ENCODE results near the gene GABARAP.
"Not testable (repeated sequence)": the region's sequence is repeated elsewhere in the genome, so short reads cannot be mapped to it uniquely, and the experiment has no call there.

The GABARAP gene

GRCh38 chr17:7260651-7261378, 18.6 kb upstream of the GABARAP start:
- DNase-seq = no peak

- no peak for DNase-seq
Measured at GRCh38 chr17:7260151-7260550, 17.9 kb upstream of the GABARAP start.

DNA sequence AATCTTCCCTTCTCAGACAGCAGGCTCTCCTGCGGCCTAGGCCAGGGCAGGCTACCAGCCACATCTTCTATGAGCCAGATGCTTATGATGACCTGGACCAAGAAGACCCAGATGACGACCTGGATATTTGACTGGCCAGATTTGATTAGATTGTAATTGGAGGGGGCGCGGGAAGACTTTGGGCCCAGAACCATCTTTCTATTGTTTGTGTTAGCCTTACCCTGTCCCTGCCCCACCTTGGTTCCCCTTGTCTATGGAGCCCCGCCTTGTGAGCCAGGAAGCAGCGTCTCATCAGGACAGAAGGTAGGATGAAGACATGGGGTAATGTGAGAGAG, 17.3 kb upstream of the GABARAP start:
- DNase-seq = no peak

DNA sequence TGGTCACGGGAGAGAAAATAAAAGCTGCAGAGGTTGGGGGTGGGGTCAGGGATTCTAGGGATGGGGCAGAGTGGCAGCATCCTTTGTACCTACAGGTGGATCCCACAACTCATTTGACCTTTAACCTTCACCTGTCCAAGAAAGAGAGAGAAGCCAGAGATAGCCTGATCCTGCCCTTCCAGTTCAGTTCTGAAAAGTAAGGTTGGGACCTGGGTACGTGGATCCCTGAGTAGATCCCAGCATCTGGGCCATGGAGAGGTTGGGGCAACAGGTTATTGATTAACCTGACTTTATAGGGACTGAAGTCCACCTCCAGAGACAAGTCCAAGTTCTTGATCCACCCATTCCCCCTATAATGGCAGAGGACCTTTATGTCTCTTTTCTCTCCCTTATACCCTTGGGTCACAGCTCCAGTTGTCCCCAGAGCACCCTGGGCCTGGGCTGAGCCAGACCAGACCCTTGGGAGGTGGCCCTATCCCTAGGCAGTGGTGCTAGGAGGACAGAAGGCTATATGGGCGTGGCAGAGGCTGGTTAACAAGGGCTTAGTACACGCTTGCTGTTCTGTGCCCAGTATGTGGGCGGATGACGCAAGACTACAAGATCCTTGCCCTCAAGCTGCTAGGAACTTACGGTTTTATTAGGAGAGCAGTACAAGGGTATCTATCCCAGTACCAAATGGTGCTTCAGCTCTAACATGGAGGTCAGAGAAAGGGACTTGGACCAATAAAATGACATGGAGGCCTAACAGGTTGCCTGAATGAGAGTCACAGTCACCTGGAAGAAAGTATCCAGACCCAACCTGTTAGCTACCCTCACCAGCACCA, 16.7 kb upstream of the GABARAP start:
- no peak for DNase-seq

DNA sequence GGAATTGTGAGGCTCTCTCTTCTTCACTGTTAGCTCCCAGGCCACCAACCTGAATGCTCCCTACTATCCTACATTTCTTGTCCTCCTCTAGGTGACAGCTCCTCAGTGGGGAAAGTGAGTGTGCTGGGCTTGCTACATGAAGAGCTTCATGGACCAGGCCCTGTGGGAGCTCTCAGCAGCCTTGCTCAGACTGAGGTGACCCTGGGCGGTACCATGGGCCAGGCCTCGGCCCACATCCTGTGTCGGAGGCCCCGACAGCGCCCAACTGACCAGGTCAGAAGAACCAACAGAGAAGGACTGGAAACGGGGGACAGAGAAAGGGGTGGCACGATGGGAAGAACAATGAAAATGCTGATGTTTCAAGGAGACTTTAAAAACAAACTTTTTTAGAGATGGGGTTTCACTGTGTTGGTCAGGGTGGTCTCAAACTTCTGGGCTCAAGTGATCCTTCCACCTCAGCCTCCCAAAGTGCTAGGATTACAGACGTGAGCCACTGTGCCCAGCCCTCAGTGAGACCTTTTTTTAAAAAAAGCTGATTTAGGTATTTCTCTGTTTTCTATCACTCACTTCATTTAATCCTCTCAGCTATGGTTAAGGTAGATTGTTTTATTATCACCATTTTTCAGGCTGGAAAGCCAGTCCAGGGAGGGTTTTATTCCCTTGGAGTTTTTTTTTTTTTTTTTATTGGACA, 14.7 kb upstream of the GABARAP start:
- no peak for DNase-seq

GRCh38 chr17:7254511-7254910, 12.3 kb upstream of the GABARAP start:
- DNase-seq = no peak

GRCh38 chr17:7253082-7253481, 10.8 kb upstream of the GABARAP start:
- DNase-seq = no peak

DNA sequence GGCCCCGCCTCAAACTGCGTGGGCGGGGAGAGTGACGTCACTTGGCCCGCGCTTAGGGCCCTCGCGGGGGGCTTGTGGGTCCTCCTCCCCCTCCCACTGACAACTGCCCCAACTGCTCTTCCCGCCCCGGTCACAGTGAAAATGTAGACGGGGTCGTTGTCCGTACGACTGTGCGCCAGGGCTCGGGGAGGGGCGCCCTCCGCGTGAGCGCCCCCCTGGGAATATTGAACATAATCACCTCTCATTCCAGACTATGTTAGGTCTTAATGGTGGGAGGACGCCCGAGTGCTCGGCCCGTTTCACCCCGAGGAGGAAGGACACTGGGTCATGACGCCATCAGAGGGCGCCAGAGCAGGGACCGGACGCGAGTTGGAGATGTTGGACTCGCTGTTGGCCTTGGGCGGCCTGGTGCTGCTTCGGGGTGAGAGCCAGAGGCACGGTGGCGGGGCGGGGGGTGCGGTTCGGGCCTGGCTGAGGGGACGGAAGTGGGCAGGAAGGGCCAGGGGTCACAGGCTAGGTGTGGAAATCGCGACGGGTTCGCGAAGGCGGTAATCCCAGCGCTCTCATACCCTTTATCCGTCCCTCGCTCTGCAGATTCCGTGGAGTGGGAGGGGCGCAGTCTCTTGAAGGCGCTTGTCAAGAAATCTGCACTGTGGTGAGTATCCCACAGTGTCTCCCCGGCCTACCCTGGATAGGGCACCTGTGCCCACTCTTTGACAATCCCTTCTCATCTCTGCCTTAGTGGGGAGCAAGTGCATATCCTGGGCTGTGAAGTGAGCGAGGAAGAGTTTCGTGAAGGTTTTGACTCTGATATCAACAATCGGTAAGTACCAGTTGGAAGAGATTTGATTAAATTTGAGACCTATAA, 10.2 kb upstream of the GABARAP start, which contains the start of gene ELP5:
TSS of gene ELP5 (plus strand) at position 40 of the 868 bp plus-strand sequence. CDS start at position 376, 336 bp downstream.
- DNase-seq = peak; percentile 70

GRCh38 chr17:7251661-7252175, 9.5 kb upstream of the GABARAP start, which contains the start of gene CTDNEP1:
Gene CTDNEP1, minus strand, starts transcription at chr17:7251734. Its CDS starts 438 bp downstream, at chr17:7251296.
- peak; percentile 98 for DNase-seq

GRCh38 chr17:7250695-7251627, 8.7 kb upstream of the GABARAP start:
- DNase-seq = no peak

- DNase-seq = no peak
Measured at GRCh38 chr17:7249830-7250229, 7.6 kb upstream of the GABARAP start.

DNA sequence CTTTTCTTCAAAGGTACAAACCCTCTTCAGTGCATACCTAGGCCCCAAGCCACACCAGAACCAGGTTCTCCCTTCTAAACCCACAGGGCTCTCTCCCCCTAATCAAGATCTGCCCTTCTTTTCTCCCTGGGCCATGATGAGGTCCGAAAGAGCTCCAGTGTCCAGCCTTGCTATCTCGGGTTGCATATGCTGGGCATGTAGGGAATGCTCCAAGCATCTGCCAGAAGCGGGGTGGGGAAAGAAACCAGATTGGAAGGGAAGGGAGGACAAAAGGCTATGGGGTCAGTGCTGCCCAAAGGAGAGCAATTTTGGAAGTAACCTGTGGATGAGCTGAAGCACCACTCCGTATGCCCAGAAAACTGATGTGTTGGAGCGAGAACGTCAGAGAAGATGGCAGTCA, 7.0 kb upstream of the GABARAP start:
- no peak for DNase-seq

DNA sequence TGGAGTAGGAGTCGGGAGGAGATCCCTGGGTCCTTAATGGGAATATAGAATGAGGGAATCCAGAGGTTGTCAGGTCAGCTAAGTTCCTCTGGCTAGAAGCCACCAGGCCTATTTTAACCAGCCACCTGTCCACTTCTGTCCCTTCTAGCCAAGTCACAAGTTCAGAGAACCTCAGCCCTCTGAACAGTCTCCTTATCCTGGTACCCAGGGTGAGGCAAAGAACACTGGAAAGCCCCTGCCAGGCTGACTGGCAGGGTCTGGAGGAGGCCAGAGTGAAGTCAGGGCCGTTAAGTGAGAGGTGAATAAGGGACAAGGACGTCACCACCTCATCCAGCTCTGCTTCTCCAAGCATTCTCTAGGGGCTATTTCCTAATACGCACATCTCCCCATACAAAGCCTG, 6.5 kb upstream of the GABARAP start:
- no peak for DNase-seq

- DNase-seq = no peak
Measured at GRCh38 chr17:7246779-7247178, 4.5 kb upstream of the GABARAP start.

GRCh38 chr17:7243838-7244237, 1.6 kb upstream of the GABARAP start:
- not testable (repeated sequence) for DNase-seq

DNA sequence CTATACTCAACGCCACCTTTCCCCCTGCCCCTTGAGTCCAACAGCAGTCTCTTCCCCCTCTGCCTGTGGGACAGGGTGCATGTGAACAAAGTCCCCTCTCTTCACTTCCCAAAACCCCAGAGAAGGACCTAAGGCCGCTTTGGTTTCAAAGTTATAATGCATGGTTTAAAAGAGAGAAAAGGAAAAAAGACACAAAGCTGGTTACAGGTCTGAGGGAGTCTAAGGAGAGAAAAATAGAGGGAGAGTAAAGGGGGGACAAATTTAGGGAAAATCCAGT, 1.1 kb upstream of the GABARAP start:
- no peak for DNase-seq

- peak; percentile 85 for DNase-seq
Measured at GRCh38 chr17:7242717-7243452, 636 bp upstream of the GABARAP start.

DNA sequence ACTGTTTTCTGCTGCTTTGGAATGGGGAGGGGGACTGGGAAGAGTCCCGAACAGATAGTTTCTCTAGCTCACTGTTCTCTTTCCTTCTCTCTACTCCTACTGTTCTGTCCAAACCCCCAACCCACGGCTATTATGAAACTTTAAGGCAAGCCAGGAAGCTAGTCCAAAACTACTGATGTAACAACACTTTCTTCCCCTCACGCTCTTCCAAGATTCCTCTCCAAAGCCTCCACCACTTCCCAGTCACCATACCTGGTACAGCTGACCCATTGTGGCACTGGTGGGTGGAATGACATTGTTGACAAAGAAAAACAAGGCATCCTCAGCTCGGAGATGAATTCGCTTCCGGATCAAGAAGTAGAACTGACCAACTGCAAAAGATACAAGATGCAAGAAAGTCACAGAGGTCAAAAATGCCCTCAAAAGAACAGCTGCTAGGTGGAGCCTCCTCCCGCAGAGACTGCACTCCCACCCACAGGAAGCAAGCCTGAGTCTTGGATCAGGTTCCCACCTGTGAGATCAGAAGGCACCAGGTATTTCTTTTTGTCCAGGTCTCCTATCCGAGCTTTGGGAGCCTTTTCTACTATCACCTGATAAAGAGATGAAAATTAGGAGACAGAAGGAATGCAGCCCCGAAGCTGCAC, 1.0 kb downstream of the GABARAP start:
- DNase-seq = no peak

DNA sequence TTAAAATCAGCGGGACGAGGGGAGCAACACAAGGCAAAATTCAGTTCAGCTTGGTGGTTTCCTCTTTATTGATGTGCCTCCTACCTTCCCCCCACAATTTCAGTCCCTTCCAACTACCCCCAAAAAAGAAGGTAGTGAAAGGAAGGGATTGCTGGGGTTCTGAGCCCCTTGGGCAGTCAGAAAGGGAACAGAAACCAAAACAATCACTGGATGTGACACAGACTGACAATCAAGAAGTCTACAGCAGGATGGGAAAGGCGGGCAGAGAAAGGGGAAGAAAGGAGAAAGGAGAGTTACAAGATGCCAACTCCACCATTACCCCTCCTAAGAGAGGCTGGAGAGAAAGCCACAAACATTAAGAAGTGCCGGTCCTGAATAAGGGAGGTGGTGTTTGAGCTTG, 1.9 kb downstream of the GABARAP start:
- DNase-seq = no peak

All from activated gamma-delta T cell (primary cell).